ENCODE data around the gene PGAM1. TPM values are rescaled to one million over a fixed set of nuclear protein-coding genes. Genes with fewer than 3 reads are reported as not detected.

The PGAM1 gene
- total RNA-seq, 2 donors from 2014 or later: 326 to 434 TPM

- no peak for DNase-seq (ENCODE audit: low spot score)
- peaks cover 0 to 26% of the 10 kb centered on the region in 2 donors for H3K4me1 ChIP-seq
- no peak overlapping the region for H3K27ac ChIP-seq
- no peak for TF ChIP-seq CTCF (IDR thresholded peaks at IDR 0.05)
- H3K4me3 ChIP-seq: no peak overlapping the region
- H3K9me3 ChIP-seq: no peaks in the 10 kb centered on the region
- no peaks in the 10 kb centered on the region for H3K27me3 ChIP-seq
- peaks cover 61% of the 10 kb centered on the region for H3K36me3 ChIP-seq
These were observed 28.5 kb downstream of the PGAM1 start for GRCh38 chr10:97454330-97455036.

GRCh38 chr10:97456034-97456685 is 30.2 kb downstream of the PGAM1 start:
- Histone ChIP-seq H3K27me3 (no peaks in the 10 kb centered on the region), H3K9me3 (no peaks in the 10 kb centered on the region), H3K4me1 (peaks cover 0 to 16% of the 10 kb centered on the region in 2 donors), H3K4me3 (no peak overlapping the region), H3K36me3 (peaks cover 77% of the 10 kb centered on the region), H3K27ac (no peak overlapping the region)
- TF ChIP-seq CTCF (IDR thresholded peaks at IDR 0.05): no peak
- DNase-seq (ENCODE audit: low spot score): no peak

- H3K36me3 ChIP-seq: peaks cover 81% of the 10 kb centered on the region
- H3K4me3 ChIP-seq: no peak overlapping the region
- DNase-seq (ENCODE audit: low spot score): no peak
These were observed 30.7 kb downstream of the PGAM1 start for GRCh38 chr10:97456686-97457065.

GRCh38 chr10:97459111-97459510 is 33.1 kb downstream of the PGAM1 start:
- H3K27me3 ChIP-seq: no peaks in the 10 kb centered on the region
- H3K27ac ChIP-seq: no peak overlapping the region
- H3K9me3 ChIP-seq: no peaks in the 10 kb centered on the region
- H3K4me3 ChIP-seq: no peak overlapping the region
- peaks cover 0 to 9% of the 10 kb centered on the region in 2 donors for H3K4me1 ChIP-seq
- peaks cover 92% of the 10 kb centered on the region for H3K36me3 ChIP-seq
- TF ChIP-seq CTCF (IDR thresholded peaks at IDR 0.05): no peak
- DNase-seq (ENCODE audit: low spot score): no peak

More at GRCh38 chr10:97456686-97457065, 30.7 kb downstream of the PGAM1 start:
- no peaks in the 10 kb centered on the region for H3K27me3 ChIP-seq
- TF ChIP-seq CTCF (IDR thresholded peaks at IDR 0.05): no peak
- H3K4me1 ChIP-seq: peaks cover 0 to 15% of the 10 kb centered on the region in 2 donors
- no peak overlapping the region for H3K27ac ChIP-seq
- no peaks in the 10 kb centered on the region for H3K9me3 ChIP-seq

GRCh38 chr10:97459933-97460332 is 33.9 kb downstream of the PGAM1 start:
- Histone ChIP-seq H3K36me3 (peaks cover 97% of the 10 kb centered on the region), H3K4me1 (peaks cover 0 to 1% of the 10 kb centered on the region in 2 donors), H3K4me3 (no peak overlapping the region), H3K27me3 (no peaks in the 10 kb centered on the region), H3K27ac (no peak overlapping the region), H3K9me3 (no peaks in the 10 kb centered on the region)
- no peak for DNase-seq (ENCODE audit: low spot score)
- TF ChIP-seq CTCF (IDR thresholded peaks at IDR 0.05): no peak
